Testis (tissue), 3 donors: Measurements from ENCODE around the gene GLS. TPM values are rescaled to one million over a fixed set of nuclear protein-coding genes. Genes with fewer than 3 reads are reported as not detected.

ENCODE experiments used
- DNase-seq: peaks from one replicate; pipeline ENCODE4 v3.0.0-alpha.2; 2019
- H3K27ac ChIP-seq, 2 donors: fragments of 200-600 bp; sonication (generic); one replicate each; pipeline ENCODE4 v1.5.1; 2019
- H3K27me3 ChIP-seq: fragments of 200-600 bp; sonication (generic); one replicate; pipeline ENCODE4 v1.5.1; 2019
- H3K36me3 ChIP-seq: fragments of 200-600 bp; sonication (generic); one replicate; pipeline ENCODE4 v1.5.1; 2017; ENCODE audit warnings: low read depth; ENCODE audit errors: missing control alignments
- H3K4me1 ChIP-seq: fragments of 200-600 bp; sonication (generic); one replicate; pipeline ENCODE4 v1.5.1; 2019
- H3K4me3 ChIP-seq, 2 donors: fragments of 200-600 bp; sonication (generic); one replicate each; pipeline ENCODE4 v1.5.1; 2017 to 2019
- H3K9me3 ChIP-seq: fragments of 200-600 bp; sonication (generic); one replicate; pipeline ENCODE4 v1.5.1; 2017
- CTCF ChIP-seq, 3 experiments: fragments of 450-650 bp in 2 of 3; fragments of 200-600 bp in 1 of 3; sonication (generic) in 1 of 3; IDR thresholded peaks; one replicate each; pipeline ENCODE4 v1.5.1; 2016 to 2019; ENCODE audit warnings: antibody characterized with exemption in 3 of 3, mild to moderate bottlenecking in 2 of 3, moderate library complexity in 1 of 3
- POLR2A ChIP-seq: fragments of 450-650 bp; IDR thresholded peaks from one replicate; pipeline ENCODE4 v1.6.1; 2017; ENCODE audit warnings: antibody characterized with exemption, mild to moderate bottlenecking, moderate library complexity
- WGBS, 2 donors: methylation state at CpG; one replicate each; pipeline ENCODE4 v1.1.5; 2018; 5-methylcytosine and 5-hydroxymethylcytosine counted together
- intact Hi-C: fragments of 100-400 bp; cut with DNase I; formaldehyde crosslinking; loops from one replicate; pipeline ENCODE4 v1.15.1; 2023; ENCODE audit warnings: low total_unique reads
- polyA plus RNA-seq: library from polyadenylated mRNA; stranded (reverse); fragments of 350-450 nt; fragmentation: Illumina TruSeq; extraction: RNeasy Lipid Tissue Mini Kit (QIAGEN cat#74804); gene quantifications from one replicate; pipeline ENCODE4 v1.2.3, GENCODE V29; 2014; ENCODE audit warnings: low read depth, low replicate concordance; ENCODE audit not compliant: insufficient read depth
- total RNA-seq, 2 donors: library from RNA; depleted of rRNA; stranded (reverse); fragments of >200 nt; gene quantifications; one replicate each; pipeline ENCODE4 v1.2.3, GENCODE V29; 2016

GLS gene
- total and polyA plus RNA-seq, 3 donors from 2014 or later, result 22.8 to 130 (median 77.7) TPM

GRCh38 chr2:190876631-190877030 lies 4.0 kb upstream of the GLS start:
- Histone ChIP-seq H3K27ac (no peak overlapping the region), H3K4me1 (peaks cover 7% of the 10 kb centered on the region), H3K36me3 (no peaks in the 10 kb centered on the region), H3K27me3 (no peaks in the 10 kb centered on the region), H3K9me3 (no peaks in the 10 kb centered on the region), H3K4me3 (no peak overlapping the region)
- WGBS, 2 donors, result 22 to 41% methylated on average over 1 of the region's 1 CpG
- peak; percentile 39 for DNase-seq
- intact Hi-C loops, result no loop called here
- no peak for TF ChIP-seq POLR2A
- no peak for TF ChIP-seq CTCF (IDR thresholded peaks at IDR 0.05)

- Histone ChIP-seq H3K4me3 (no peak overlapping the region), H3K4me1 (peaks cover 7% of the 10 kb centered on the region), H3K36me3 (no peaks in the 10 kb centered on the region), H3K27me3 (no peaks in the 10 kb centered on the region), H3K27ac (no peak overlapping the region), H3K9me3 (no peaks in the 10 kb centered on the region)
- WGBS, 2 donors, result 93 to 97% methylated on average over 2 of the region's 2 CpGs
- intact Hi-C loops, result no loop called here
- DNase-seq, result no peak
- TF ChIP-seq POLR2A (no peak), CTCF (IDR thresholded peaks at IDR 0.05) (no peak)
Measured at GRCh38 chr2:190877436-190877835, 3.2 kb upstream of the GLS start.

GRCh38 chr2:190879474-190880377 lies 895 bp upstream of the GLS start:
- 9 to 10% methylated on average over 24 to 28 of the region's 28 CpGs for WGBS, 2 donors
- H3K27me3 ChIP-seq, result no peaks in the 10 kb centered on the region
- TF ChIP-seq CTCF (IDR thresholded peaks at IDR 0.05) (no peak), POLR2A (no peak)
- peak overlapping the region; percentile 94 to 97 for H3K27ac ChIP-seq
- no peaks in the 10 kb centered on the region for H3K36me3 ChIP-seq
- peak overlapping the region; percentile 82 to 87 for H3K4me3 ChIP-seq
- DNase-seq, result peak; percentile 38
- intact Hi-C loops, result no loop called here
- no peaks in the 10 kb centered on the region for H3K9me3 ChIP-seq
- H3K4me1 ChIP-seq, result peaks cover 21% of the 10 kb centered on the region

- WGBS, 2 donors, result 1% methylated on average over 37 of the region's 60 CpGs; no CpG with 5 or more reads in 1 of the 2 donors
- H3K4me3 ChIP-seq, result peak overlapping the region; percentile 82 to 87
- H3K27ac ChIP-seq, result peak overlapping the region; percentile 94 to 97
- DNase-seq, result no peak
- H3K4me1 ChIP-seq, result peaks cover 21% of the 10 kb centered on the region
- H3K36me3 ChIP-seq, result no peaks in the 10 kb centered on the region
- H3K9me3 ChIP-seq, result no peaks in the 10 kb centered on the region
- H3K27me3 ChIP-seq, result no peaks in the 10 kb centered on the region
- TF ChIP-seq CTCF (IDR thresholded peaks at IDR 0.05), result no peak
- no peak for TF ChIP-seq POLR2A
- intact Hi-C loops, result no loop called here
Measured at GRCh38 chr2:190881084-190881597, 520 bp downstream of the GLS start.
